Measurements from ENCODE around the gene GOSR2. TPM values are rescaled to one million over a fixed set of nuclear protein-coding genes. Genes with fewer than 3 reads are reported as not detected.
A peak's percentile ranks its signal among the peaks of the same experiment; 100 is the strongest.
"Not testable (repeated sequence)": the region's sequence is repeated elsewhere in the genome, so short reads cannot be mapped to it uniquely, and the experiment has no call there.

GOSR2 gene
- total and polyA plus RNA-seq, 2 of the 4 experiments (the other 2 are of a cell fraction) = 63.4 to 75.6 TPM

- Histone ChIP-seq H4K20me1 (ENCODE audit: insufficient read depth, low read length) (no peaks in the 10 kb centered on the region), H2BK20ac (ENCODE audit: low read depth, low read length) (no peak overlapping the region), H3K56ac (ENCODE audit: extremely low read depth, insufficient read depth, low read length) (no peak overlapping the region), H3K4me2 (ENCODE audit: low read depth, low read length) (no peak overlapping the region), H3K36me3 (ENCODE audit: control insufficient read depth, insufficient read depth, low read length) (no peaks in the 10 kb centered on the region), H2AK9ac (replicated peaks; ENCODE audit: low read depth, low read length, poor library complexity) (no peak overlapping the region), H3K79me1 (ENCODE audit: low read depth in 1 of 2, low read length in 2 of 2) (no peaks in the 10 kb centered on the region), H4K8ac (ENCODE audit: low read depth in 2 of 2, low read length in 2 of 2) (no peak overlapping the region), H3K18ac (ENCODE audit: low read depth, low read length) (no peak overlapping the region), H3K9ac (ENCODE audit: low read depth, low read length) (no peak overlapping the region), H2BK15ac (ENCODE audit: low read depth, low read length) (no peak overlapping the region), H3K4ac (ENCODE audit: low read depth, low read length) (no peak overlapping the region), H2AK5ac (ENCODE audit: low read depth, low read length) (no peak overlapping the region), H4K5ac (ENCODE audit: low read depth, low read length) (no peak overlapping the region), H3K27me3 (ENCODE audit: control insufficient read depth, insufficient read depth, low read length) (peaks cover 9% of the 10 kb centered on the region), H3K27ac (ENCODE audit: insufficient read depth, low read length) (no peak overlapping the region), H2BK120ac (ENCODE audit: low read depth, low read length) (no peak overlapping the region), H2BK5ac (ENCODE audit: low read depth, low read length, poor library complexity, severe bottlenecking) (no peak overlapping the region), H3K14ac (replicated peaks; ENCODE audit: low read depth, low read length) (no peak overlapping the region), H4K91ac (ENCODE audit: insufficient read depth, low read depth, low read length) (no peak overlapping the region), H3K4me3 (ENCODE audit: insufficient read depth, low read depth, low read length) (no peak overlapping the region), H2AFZ (replicated peaks; ENCODE audit: low read length, poor library complexity) (no peak overlapping the region), H3K23ac (ENCODE audit: low read depth, low read length) (no peak overlapping the region), H3K4me1 (ENCODE audit: control insufficient read depth, insufficient read depth, low read length) (no peaks in the 10 kb centered on the region), H3K9me1 (ENCODE audit: insufficient read depth, low read length) (no peaks in the 10 kb centered on the region), H3K9me3 (ENCODE audit: control insufficient read depth, insufficient read depth, low read length) (no peaks in the 10 kb centered on the region)
- 63% methylated on average over 1 of the region's 4 CpGs; no CpG with 5 or more reads in 1 of the 2 experiments for WGBS, 2 experiments (ENCODE audit: extremely low coverage in 2 of 2, insufficient read length in 1 of 2)
- ChIA-PET POLR2A (ENCODE audit: unreplicated experiment) (no interaction called here), CTCF (no interaction called here)
- no peak for ATAC-seq (ENCODE audit: low read depth)
- BruUV-seq (replicated peaks) = no TSS peak
- DNase-seq = no peak
- in situ Hi-C loops (cut with MboI; ENCODE audit: low sequenced_read_pairs) (no loop called here), intact Hi-C loops (cut with micrococcal nuclease) (no loop called here), dilution Hi-C loops (cut with HindIII; ENCODE audit: low sequenced_read_pairs, unreplicated experiment) (no loop called here)
- TF ChIP-seq MXI1 (IDR thresholded peaks at IDR 0.05; ENCODE audit: borderline replicate concordance, low read depth, low read length) (no peak), ELK1 (IDR thresholded peaks at IDR 0.05; ENCODE audit: borderline replicate concordance, low read depth, low read length) (no peak), CTCF (conservative IDR thresholded peaks at IDR 0.05; ENCODE audit: low read depth, low read length) (no peak), RAD21 (IDR thresholded peaks at IDR 0.05; ENCODE audit: low read length) (no peak), CHD1 (IDR thresholded peaks at IDR 0.05; ENCODE audit: low read depth, low read length) (no peak)
These were observed 5.4 kb upstream of the GOSR2 start for GRCh38 chr17:46917516-46917915.

- Histone ChIP-seq H3K79me1 (ENCODE audit: low read depth in 1 of 2, low read length in 2 of 2) (peaks cover 10 to 37% of the 10 kb centered on the region in 2 experiments; a peak in 3 of 4 replicates), H4K20me1 (ENCODE audit: insufficient read depth, low read length) (peaks cover 32% of the 10 kb centered on the region), H3K4me2 (ENCODE audit: low read depth, low read length) (peak overlapping the region; percentile 49; the same call in 1 of the 2 replicates)
- H3K23ac ChIP-seq (ENCODE audit: low read depth, low read length); H3K9me1 ChIP-seq (ENCODE audit: insufficient read depth, low read length); CTCF ChIA-PET; H2AK5ac ChIP-seq (ENCODE audit: low read depth, low read length); H3K14ac ChIP-seq (replicated peaks; ENCODE audit: low read depth, low read length); H2BK15ac ChIP-seq (ENCODE audit: low read depth, low read length); H3K56ac ChIP-seq (ENCODE audit: extremely low read depth, insufficient read depth, low read length); in situ Hi-C loops (cut with MboI; ENCODE audit: low sequenced_read_pairs); H2BK5ac ChIP-seq (ENCODE audit: low read depth, low read length, poor library complexity, severe bottlenecking); H2BK20ac ChIP-seq (ENCODE audit: low read depth, low read length); ATAC-seq (ENCODE audit: low read depth); H3K4me3 ChIP-seq (ENCODE audit: insufficient read depth, low read depth, low read length); H2AFZ ChIP-seq (replicated peaks; ENCODE audit: low read length, poor library complexity); DNase-seq; POLR2A ChIA-PET (ENCODE audit: unreplicated experiment); H2BK120ac ChIP-seq (ENCODE audit: low read depth, low read length); dilution Hi-C loops (cut with HindIII; ENCODE audit: low sequenced_read_pairs, unreplicated experiment); H3K27me3 ChIP-seq (ENCODE audit: control insufficient read depth, insufficient read depth, low read length); H4K8ac ChIP-seq (ENCODE audit: low read depth in 2 of 2, low read length in 2 of 2); H3K4me1 ChIP-seq (ENCODE audit: control insufficient read depth, insufficient read depth, low read length); H3K36me3 ChIP-seq (ENCODE audit: control insufficient read depth, insufficient read depth, low read length); BruUV-seq (replicated peaks); H3K9ac ChIP-seq (ENCODE audit: low read depth, low read length); H4K91ac ChIP-seq (ENCODE audit: insufficient read depth, low read depth, low read length); H2AK9ac ChIP-seq (replicated peaks; ENCODE audit: low read depth, low read length, poor library complexity); H3K18ac ChIP-seq (ENCODE audit: low read depth, low read length); H3K4ac ChIP-seq (ENCODE audit: low read depth, low read length); H4K5ac ChIP-seq (ENCODE audit: low read depth, low read length); H3K9me3 ChIP-seq (ENCODE audit: control insufficient read depth, insufficient read depth, low read length); H3K27ac ChIP-seq (ENCODE audit: insufficient read depth, low read length): not testable (repeated sequence)
- no CpG with 5 or more reads among the region's 4 CpGs for WGBS, 2 experiments (ENCODE audit: extremely low coverage in 2 of 2, insufficient read length in 1 of 2)
- intact Hi-C loops (cut with micrococcal nuclease) = loop anchor here (5.0 to 10.0 kb wide), 2 partner anchors 70 to 657 kb away; partner anchors contain the start of gene WNT9B
These were observed 998 bp upstream of the GOSR2 start for GRCh38 chr17:46921962-46922361.
